OCI-LY7 (cell line): ENCODE data around the gene PALLD. TPM values are rescaled to one million over a fixed set of nuclear protein-coding genes. Genes with fewer than 3 reads are reported as not detected.

Experiments used
- BruUV-seq: library from RNA; stranded (reverse); fragments of 400-500 nt; replicated peaks from 2 replicates; lab custom pipeline; 2021; lab: Mats Ljungman, UMichigan
- CTCF ChIA-PET: fragments of 300-600 bp; sonication (Branson Sonifier 250); formaldehyde crosslinking; loops from one replicate; lab custom pipeline; 2022; ENCODE audit warnings: antibody characterized with exemption; ENCODE audit not compliant: unreplicated experiment; lab: Charles Lee
- POLR2A ChIA-PET: fragments of 300-600 bp; sonication (Branson Sonifier 250); formaldehyde crosslinking; loops from one replicate; lab custom pipeline; 2022; ENCODE audit warnings: antibody characterized with exemption; lab: Charles Lee
- DNase-seq: peaks from one replicate; pipeline ENCODE4 v3.0.0-alpha.2; 2015; ENCODE audit warnings: low spot score
- H2AFZ ChIP-seq: fragments of 200-600 bp; sonication (generic), shearing (Covaris generic); 2 replicates; pipeline ENCODE4 v1.6.1; 2014; ENCODE audit warnings: mild to moderate bottlenecking, antibody characterized with exemption, low read length, moderate library complexity
- H3K27ac ChIP-seq: fragments of 200-600 bp; sonication (generic); 2 replicates; pipeline ENCODE4 v1.5.1; 2014; ENCODE audit warnings: mixed run types, low read depth, mild to moderate bottlenecking, moderate library complexity, low read length, inconsistent platforms; ENCODE audit not compliant: poor library complexity, severe bottlenecking
- H3K36me3 ChIP-seq: fragments of 200-600 bp; sonication (generic); 2 replicates; pipeline ENCODE4 v1.6.1; 2014; ENCODE audit warnings: mild to moderate bottlenecking, antibody characterized with exemption, low read length, moderate library complexity, mixed read lengths; ENCODE audit not compliant: insufficient read depth
- H3K4me1 ChIP-seq: fragments of 200-600 bp; sonication (generic); 2 replicates; pipeline ENCODE4 v1.5.1; 2014; ENCODE audit warnings: mild to moderate bottlenecking, low read length; ENCODE audit not compliant: insufficient read depth, poor library complexity, severe bottlenecking
- H3K4me2 ChIP-seq: fragments of 200-600 bp; sonication (generic); 2 replicates; pipeline ENCODE4 v1.6.1; 2014; ENCODE audit warnings: mild to moderate bottlenecking, low read length
- H3K4me3 ChIP-seq: fragments of 200-600 bp; sonication (generic); 2 replicates; pipeline ENCODE4 v1.5.1; 2014; ENCODE audit warnings: mild to moderate bottlenecking, low read depth, low read length; ENCODE audit not compliant: poor library complexity, severe bottlenecking
- H3K79me2 ChIP-seq: fragments of 200-600 bp; sonication (generic); 2 replicates; pipeline ENCODE4 v1.6.1; 2016; ENCODE audit warnings: low read depth, mild to moderate bottlenecking, low read length, moderate library complexity, mixed read lengths; ENCODE audit not compliant: insufficient read depth
- H3K9me2 ChIP-seq: fragments of 200-600 bp; sonication (generic); 2 replicates; pipeline ENCODE4 v1.6.1; 2016; ENCODE audit warnings: mild to moderate bottlenecking, low read length, mixed read lengths; ENCODE audit not compliant: insufficient read depth
- H3K9me3 ChIP-seq: fragments of 200-600 bp; sonication (generic); 2 replicates; pipeline ENCODE4 v1.6.1; 2014; ENCODE audit warnings: mild to moderate bottlenecking, mixed run types, low read length, mixed read lengths
- H4K20me1 ChIP-seq: fragments of 200-600 bp; sonication (generic); 2 replicates; pipeline ENCODE4 v1.6.1; 2014; ENCODE audit warnings: mild to moderate bottlenecking, antibody characterized with exemption, low read length, moderate library complexity, mixed read lengths; ENCODE audit not compliant: insufficient read depth
- EZH2phosphoT487 ChIP-seq: fragments of 200-600 bp; sonication (generic); IDR thresholded peaks from 2 replicates; pipeline ENCODE4 v1.6.1; 2018; ENCODE audit warnings: low read depth, borderline replicate concordance, mild to moderate bottlenecking, mixed run types, antibody characterized with exemption, low read length, moderate library complexity, mixed read lengths
- intact Hi-C: fragments of 100-400 bp; cut with micrococcal nuclease; formaldehyde crosslinking; loops from one replicate; pipeline ENCODE4 v1.10.0; 2022; ENCODE audit not compliant: unreplicated experiment
- total RNA-seq, 2 experiments: library from RNA; depleted of rRNA in 1 of 2; stranded (reverse); fragments of >200 nt in 1 of 2; shearing (Covaris generic) in 1 of 2; gene quantifications; 2 replicates each; pipeline ENCODE4 v1.2.3, GENCODE V29; 2014 to 2022
- TF ChIP-seq, protein P1 (sequence below): fragments of 200-600 bp; sonication (generic); conservative IDR thresholded peaks from 2 replicates; pipeline ENCODE4 v1.5.1; 2014; ENCODE audit warnings: mild to moderate bottlenecking, antibody characterized with exemption, low read length, moderate library complexity, mixed read lengths

Gene PALLD
- total RNA-seq, 2 experiments from 2014 or later: 0.73 to 2.8 TPM

DNA sequence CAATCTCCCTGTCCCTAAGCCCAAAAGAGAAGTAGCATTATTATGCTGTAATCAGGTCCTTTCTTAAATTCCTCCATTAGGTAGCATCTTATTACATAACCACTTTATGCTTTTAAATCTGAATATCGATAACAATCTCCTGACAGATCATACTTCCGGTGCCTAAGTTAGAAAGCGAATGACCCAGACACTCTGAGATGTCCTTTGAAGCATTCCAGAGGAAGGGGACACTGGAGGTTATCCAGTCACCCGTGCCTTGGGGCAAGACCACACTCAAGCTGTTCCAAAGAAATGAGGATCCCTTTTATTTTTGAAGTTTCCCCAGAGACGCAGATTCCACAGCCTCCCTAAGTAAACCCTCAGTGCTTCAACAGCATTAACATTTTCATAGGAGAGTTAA is 125.7 kb downstream of the PALLD start:
- no peaks in the 10 kb centered on the region for H3K9me2 ChIP-seq
- H3K4me2 ChIP-seq: no peak overlapping the region
- H2AFZ ChIP-seq: no peak overlapping the region
- no peak overlapping the region for H3K27ac ChIP-seq
- H3K36me3 ChIP-seq: no peaks in the 10 kb centered on the region
- H3K4me1 ChIP-seq: no peaks in the 10 kb centered on the region
- H4K20me1 ChIP-seq: no peaks in the 10 kb centered on the region
- intact Hi-C loops: no loop called here
- H3K4me3 ChIP-seq: no peak overlapping the region
- no peak for DNase-seq
- CTCF ChIA-PET: no interaction called here
- POLR2A ChIA-PET: interaction anchor here (0.6 kb wide), 1 partner anchor 14 kb away, joined by 3 read pairs; no protein-coding TSS in a partner anchor
- BruUV-seq: no TSS peak
- TF ChIP-seq, protein P1, sequence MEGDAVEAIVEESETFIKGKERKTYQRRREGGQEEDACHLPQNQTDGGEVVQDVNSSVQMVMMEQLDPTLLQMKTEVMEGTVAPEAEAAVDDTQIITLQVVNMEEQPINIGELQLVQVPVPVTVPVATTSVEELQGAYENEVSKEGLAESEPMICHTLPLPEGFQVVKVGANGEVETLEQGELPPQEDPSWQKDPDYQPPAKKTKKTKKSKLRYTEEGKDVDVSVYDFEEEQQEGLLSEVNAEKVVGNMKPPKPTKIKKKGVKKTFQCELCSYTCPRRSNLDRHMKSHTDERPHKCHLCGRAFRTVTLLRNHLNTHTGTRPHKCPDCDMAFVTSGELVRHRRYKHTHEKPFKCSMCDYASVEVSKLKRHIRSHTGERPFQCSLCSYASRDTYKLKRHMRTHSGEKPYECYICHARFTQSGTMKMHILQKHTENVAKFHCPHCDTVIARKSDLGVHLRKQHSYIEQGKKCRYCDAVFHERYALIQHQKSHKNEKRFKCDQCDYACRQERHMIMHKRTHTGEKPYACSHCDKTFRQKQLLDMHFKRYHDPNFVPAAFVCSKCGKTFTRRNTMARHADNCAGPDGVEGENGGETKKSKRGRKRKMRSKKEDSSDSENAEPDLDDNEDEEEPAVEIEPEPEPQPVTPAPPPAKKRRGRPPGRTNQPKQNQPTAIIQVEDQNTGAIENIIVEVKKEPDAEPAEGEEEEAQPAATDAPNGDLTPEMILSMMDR: no peak
- no peak for TF ChIP-seq EZH2phosphoT487
- no peaks in the 10 kb centered on the region for H3K9me3 ChIP-seq
- H3K79me2 ChIP-seq: no peaks in the 10 kb centered on the region

DNA sequence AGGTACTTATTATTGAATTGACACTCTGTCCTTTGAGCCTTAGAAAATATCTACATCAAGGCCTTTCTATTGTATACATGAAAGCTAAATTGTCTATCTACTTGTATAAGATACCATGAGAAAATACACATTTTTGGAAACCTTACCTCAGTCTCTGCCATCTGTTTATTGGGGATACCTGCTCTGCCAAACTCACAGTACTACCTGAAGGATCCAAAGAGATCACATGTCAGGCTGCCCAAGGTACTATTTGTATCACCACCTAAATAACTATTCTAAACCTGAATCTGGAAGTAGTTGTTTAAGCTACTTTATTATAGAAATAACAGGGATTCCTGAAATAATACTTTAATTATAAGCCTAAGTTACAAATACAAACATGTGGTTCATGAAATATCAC is 126.2 kb downstream of the PALLD start:
- intact Hi-C loops: no loop called here
- TF ChIP-seq EZH2phosphoT487: no peak
- TF ChIP-seq, protein P1: no peak
- Histone ChIP-seq H3K9me2 (no peaks in the 10 kb centered on the region), H2AFZ (no peak overlapping the region), H3K79me2 (no peaks in the 10 kb centered on the region), H4K20me1 (no peaks in the 10 kb centered on the region), H3K27ac (no peak overlapping the region), H3K4me1 (no peaks in the 10 kb centered on the region), H3K4me2 (no peak overlapping the region), H3K4me3 (no peak overlapping the region), H3K9me3 (no peaks in the 10 kb centered on the region), H3K36me3 (no peaks in the 10 kb centered on the region)
- ChIA-PET POLR2A (interaction anchor here (0.6 kb wide), 1 partner anchor 15 kb away, joined by 3 read pairs; no protein-coding TSS in a partner anchor), CTCF (no interaction called here)
- no peak for DNase-seq
- no TSS peak for BruUV-seq

GRCh38 chr4:168623484-168623883 is 126.6 kb downstream of the PALLD start:
- intact Hi-C loops: no loop called here
- Histone ChIP-seq H3K9me3 (no peaks in the 10 kb centered on the region), H2AFZ (no peak overlapping the region), H3K4me2 (no peak overlapping the region), H3K79me2 (no peaks in the 10 kb centered on the region), H3K27ac (no peak overlapping the region), H4K20me1 (no peaks in the 10 kb centered on the region), H3K9me2 (no peaks in the 10 kb centered on the region), H3K36me3 (no peaks in the 10 kb centered on the region), H3K4me1 (no peaks in the 10 kb centered on the region), H3K4me3 (no peak overlapping the region)
- no peak for DNase-seq
- no peak for TF ChIP-seq EZH2phosphoT487
- TF ChIP-seq, protein P1: no peak
- no TSS peak for BruUV-seq
- ChIA-PET POLR2A (interaction anchor here (0.6 kb wide), 1 partner anchor 15 kb away, joined by 3 read pairs; no protein-coding TSS in a partner anchor), CTCF (no interaction called here)
